Adrenal gland (tissue), 5 donors: ENCODE results near the gene XYLT2.

Source experiments
- CTCF ChIP-seq, 6 experiments: fragments of 450-650 bp in 4 of 6; fragments of 200-600 bp in 2 of 6; sonication (generic) in 1 of 6; IDR thresholded peaks; 1 replicate in 5 of 6; 2 replicates in 1 of 6; pipeline versions ENCODE4 v1.5.1 to v1.8.0; 2016 to 2021; ENCODE audit warnings: antibody characterized with exemption in 6 of 6, mild to moderate bottlenecking in 2 of 6, moderate library complexity in 1 of 6
- POLR2A ChIP-seq, 2 donors: fragments of 450-650 bp; IDR thresholded peaks; one replicate each; pipeline ENCODE4 v1.6.1; 2017; ENCODE audit warnings: antibody characterized with exemption in 2 of 2, mild to moderate bottlenecking in 2 of 2, moderate library complexity in 1 of 2
- donor health status: DM: no; HTN: no; CAD: no.

GRCh38 chr17:50354776-50355175, 8.8 kb downstream of the XYLT2 start:
- TF ChIP-seq POLR2A (IDR thresholded peaks at IDR 0.05) (no peak), CTCF (IDR thresholded peaks at IDR 0.05) (no peak)
